Measurements from ENCODE around the gene DCLK2.

DCLK2 gene

GRCh38 chr4:150123796-150124677, 45.8 kb downstream of the DCLK2 start:
- no peak for TF ChIP-seq CTCF (IDR thresholded peaks at IDR 0.05; ENCODE audit: low read depth, low read length, missing control alignments)
- no peak overlapping the region for H3K4me3 ChIP-seq (ENCODE audit: low read depth, low read length)
- DNase-seq (ENCODE audit: low read depth) = no peak

- no peak overlapping the region for H3K4me3 ChIP-seq (ENCODE audit: low read depth, low read length)
- no peak for DNase-seq (ENCODE audit: low read depth)
- TF ChIP-seq CTCF (IDR thresholded peaks at IDR 0.05; ENCODE audit: low read depth, low read length, missing control alignments) = no peak
These were observed 48.1 kb downstream of the DCLK2 start for GRCh38 chr4:150126201-150126863.

GRCh38 chr4:150126864-150127203, 48.6 kb downstream of the DCLK2 start:
- peak; percentile 13 for DNase-seq (ENCODE audit: low read depth)
- no peak for TF ChIP-seq CTCF (IDR thresholded peaks at IDR 0.05; ENCODE audit: low read depth, low read length, missing control alignments)
- H3K4me3 ChIP-seq (ENCODE audit: low read depth, low read length) = no peak overlapping the region

GRCh38 chr4:150127757-150128156, 49.5 kb downstream of the DCLK2 start:
- H3K4me3 ChIP-seq (ENCODE audit: low read depth, low read length) = no peak overlapping the region
- no peak for TF ChIP-seq CTCF (IDR thresholded peaks at IDR 0.05; ENCODE audit: low read depth, low read length, missing control alignments)
- no peak for DNase-seq (ENCODE audit: low read depth)

GRCh38 chr4:150130933-150131332, 52.7 kb downstream of the DCLK2 start:
- H3K4me3 ChIP-seq (ENCODE audit: low read depth, low read length) = no peak overlapping the region
- TF ChIP-seq CTCF (IDR thresholded peaks at IDR 0.05; ENCODE audit: low read depth, low read length, missing control alignments) = no peak
- DNase-seq (ENCODE audit: low read depth) = no peak

- no peak for TF ChIP-seq CTCF (IDR thresholded peaks at IDR 0.05; ENCODE audit: low read depth, low read length, missing control alignments)
- no peak for DNase-seq (ENCODE audit: low read depth)
- H3K4me3 ChIP-seq (ENCODE audit: low read depth, low read length) = no peak overlapping the region
These were observed 53.5 kb downstream of the DCLK2 start for GRCh38 chr4:150131581-150132228.
